22Rv1 (cell line): ENCODE results near the gene IKZF1.

Experiments used
- ZFX ChIP-seq: fragments of 450-650 bp; IDR thresholded peaks from 2 replicates; pipeline ENCODE4 v1.6.1; 2017; ENCODE audit warnings: antibody characterized with exemption, borderline replicate concordance
- TF ChIP-seq, protein P1 (sequence below): fragments of 450-650 bp; IDR thresholded peaks from 2 replicates; pipeline ENCODE4 v1.5.1; 2017; ENCODE audit warnings: mild to moderate bottlenecking

DNA sequence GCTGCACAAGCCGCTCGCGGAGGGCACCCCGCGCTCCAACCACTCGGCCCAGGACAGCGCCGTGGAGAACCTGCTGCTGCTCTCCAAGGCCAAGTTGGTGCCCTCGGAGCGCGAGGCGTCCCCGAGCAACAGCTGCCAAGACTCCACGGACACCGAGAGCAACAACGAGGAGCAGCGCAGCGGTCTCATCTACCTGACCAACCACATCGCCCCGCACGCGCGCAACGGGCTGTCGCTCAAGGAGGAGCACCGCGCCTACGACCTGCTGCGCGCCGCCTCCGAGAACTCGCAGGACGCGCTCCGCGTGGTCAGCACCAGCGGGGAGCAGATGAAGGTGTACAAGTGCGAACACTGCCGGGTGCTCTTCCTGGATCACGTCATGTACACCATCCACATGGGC is 95.6 kb downstream of the IKZF1 start:
- TF ChIP-seq, protein P1, sequence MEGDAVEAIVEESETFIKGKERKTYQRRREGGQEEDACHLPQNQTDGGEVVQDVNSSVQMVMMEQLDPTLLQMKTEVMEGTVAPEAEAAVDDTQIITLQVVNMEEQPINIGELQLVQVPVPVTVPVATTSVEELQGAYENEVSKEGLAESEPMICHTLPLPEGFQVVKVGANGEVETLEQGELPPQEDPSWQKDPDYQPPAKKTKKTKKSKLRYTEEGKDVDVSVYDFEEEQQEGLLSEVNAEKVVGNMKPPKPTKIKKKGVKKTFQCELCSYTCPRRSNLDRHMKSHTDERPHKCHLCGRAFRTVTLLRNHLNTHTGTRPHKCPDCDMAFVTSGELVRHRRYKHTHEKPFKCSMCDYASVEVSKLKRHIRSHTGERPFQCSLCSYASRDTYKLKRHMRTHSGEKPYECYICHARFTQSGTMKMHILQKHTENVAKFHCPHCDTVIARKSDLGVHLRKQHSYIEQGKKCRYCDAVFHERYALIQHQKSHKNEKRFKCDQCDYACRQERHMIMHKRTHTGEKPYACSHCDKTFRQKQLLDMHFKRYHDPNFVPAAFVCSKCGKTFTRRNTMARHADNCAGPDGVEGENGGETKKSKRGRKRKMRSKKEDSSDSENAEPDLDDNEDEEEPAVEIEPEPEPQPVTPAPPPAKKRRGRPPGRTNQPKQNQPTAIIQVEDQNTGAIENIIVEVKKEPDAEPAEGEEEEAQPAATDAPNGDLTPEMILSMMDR: no peak
- no peak for TF ChIP-seq ZFX
